GM12878 (cell line): Measurements from ENCODE around the gene SEPTIN6. TPM values are rescaled to one million over a fixed set of nuclear protein-coding genes. Genes with fewer than 3 reads are reported as not detected.

Experiments used
- BCLAF1 ChIP-seq: fragments of 450-650 bp; IDR thresholded peaks from 2 replicates; pipeline ENCODE4 v1.6.1; 2017; ENCODE audit warnings: antibody characterized with exemption, mild to moderate bottlenecking, moderate library complexity
- CEBPB ChIP-seq, 2 experiments: fragments of 150-350 bp in 1 of 2; IDR thresholded peaks; 2 replicates each; pipeline ENCODE4 v1.6.1; 2012 to 2014; ENCODE audit warnings: low read depth in 2 of 2, low read length in 2 of 2, borderline replicate concordance in 1 of 2, inconsistent platforms in 1 of 2
- CREB1 ChIP-seq: IDR thresholded peaks from 2 replicates; pipeline ENCODE4 v1.6.1; 2012; ENCODE audit warnings: low read depth, mild to moderate bottlenecking, inconsistent platforms
- CTCF ChIP-seq, 3 experiments: IDR thresholded peaks in 2 of 3; conservative IDR thresholded peaks in 1 of 3; 2 replicates each; pipeline ENCODE4 v1.5.1; 2011; ENCODE audit warnings: low read depth in 3 of 3, low read length in 3 of 3, mild to moderate bottlenecking in 3 of 3, control low read depth in 2 of 3, moderate library complexity in 2 of 3, inconsistent platforms in 1 of 3, mixed read lengths in 1 of 3; ENCODE audit not compliant: control insufficient read depth in 2 of 3, insufficient read depth in 1 of 3; ENCODE audit errors: extremely low read depth in 1 of 3
- E2F4 ChIP-seq: IDR thresholded peaks from 2 replicates; pipeline ENCODE4 v1.6.1; 2012; ENCODE audit warnings: low read depth, low read length, improper control_type of control experiment
- ELK1 ChIP-seq: IDR thresholded peaks from 2 replicates; pipeline ENCODE4 v1.6.1; 2012; ENCODE audit warnings: low read depth, low read length, improper control_type of control experiment
- GABPA ChIP-seq: IDR thresholded peaks from 2 replicates; pipeline ENCODE4 v1.6.1; 2014; ENCODE audit warnings: antibody characterized with exemption, low read depth, mild to moderate bottlenecking, inconsistent platforms
- HCFC1 ChIP-seq: fragments of 150-350 bp; IDR thresholded peaks from 2 replicates; pipeline ENCODE4 v1.6.1; 2014; ENCODE audit warnings: low read length
- PAX8 ChIP-seq: fragments of 450-650 bp; IDR thresholded peaks from 2 replicates; pipeline ENCODE4 v1.6.1; 2017; ENCODE audit warnings: mild to moderate bottlenecking, moderate library complexity
- PBX3 ChIP-seq: IDR thresholded peaks from 2 replicates; pipeline ENCODE4 v1.6.1; 2011; ENCODE audit warnings: mild to moderate bottlenecking, low read depth, low read length, moderate library complexity; ENCODE audit not compliant: insufficient replicate concordance
- SMAD5 ChIP-seq: IDR thresholded peaks from 2 replicates; pipeline ENCODE4 v1.6.1; 2016; ENCODE audit warnings: antibody characterized with exemption, low read depth
- SP1 ChIP-seq: IDR thresholded peaks from one replicate; pipeline ENCODE4 v1.6.1; 2011; ENCODE audit warnings: low read depth, low read length
- SREBF2 ChIP-seq: IDR thresholded peaks from 2 replicates; pipeline ENCODE4 v1.6.1; 2012; ENCODE audit warnings: mild to moderate bottlenecking, low read length
- SRF ChIP-seq, 2 experiments: IDR thresholded peaks; 2 replicates each; pipeline ENCODE4 v1.6.1; 2011; ENCODE audit warnings: low read depth in 2 of 2, low read length in 2 of 2, mild to moderate bottlenecking in 1 of 2, moderate library complexity in 1 of 2
- SUPT20H ChIP-seq: IDR thresholded peaks from 2 replicates; pipeline ENCODE4 v1.6.1; 2011; ENCODE audit warnings: low read depth, mild to moderate bottlenecking, low read length, moderate library complexity, borderline replicate concordance; ENCODE audit not compliant: control insufficient read depth
- TCF7 ChIP-seq: IDR thresholded peaks from 2 replicates; pipeline ENCODE4 v1.6.1; 2014; ENCODE audit warnings: antibody characterized with exemption, borderline replicate concordance
- ZBTB33 ChIP-seq: fragments of 450-650 bp; IDR thresholded peaks from 2 replicates; pipeline ENCODE4 v1.6.1; 2017; ENCODE audit warnings: mild to moderate bottlenecking
- ZNF274 ChIP-seq: IDR thresholded peaks from one replicate; pipeline ENCODE4 v1.8.0; 2011; ENCODE audit not compliant: insufficient read length, insufficient read depth
- polyA plus RNA-seq, 11 experiments: library from polyadenylated mRNA; depleted of rRNA in 4 of 11; unstranded in 6 of 11; stranded (reverse) in 5 of 11; fragments of >200 nt; fragmentation: Nextera tagmentation in 4 of 11; fragmentation: Illumina TruSeq in 1 of 11; extraction: Ambion mirVana in 4 of 11; extraction: Trizol in 1 of 11; gene quantifications; 1 replicate in 1 of 11; 2 replicates in 10 of 11; pipeline versions ENCODE4 v1.2.1 to v1.2.3, GENCODE V29; 2011 to 2016; ENCODE audit warnings: inconsistent platforms in 2 of 11, missing spikeins in 2 of 11, low read depth in 1 of 11
- total RNA-seq, 4 experiments: library from RNA; depleted of rRNA in 3 of 4; stranded (reverse); fragments of >200 nt in 3 of 4; fragmentation: Illumina TruSeq in 1 of 4; extraction: Trizol in 1 of 4; gene quantifications; 2 replicates each; pipeline versions ENCODE4 v1.2.1 to v1.2.3, GENCODE V29; 2013 to 2021

Gene SEPTIN6
- total and polyA plus RNA-seq, 10 of the 15 experiments (the other 5 are each of a cell fraction or from before 2014, with no cell fraction given): 37.2 to 353 (median 154) TPM

- TF ChIP-seq BCLAF1: no peak
- peak in 1 of 2 experiments; percentile 44; a peak in 1 of 4 replicates for TF ChIP-seq SRF (IDR thresholded peaks at IDR 0.05; ENCODE audit: low read depth in 2 of 2, low read length in 2 of 2)
- no peak for TF ChIP-seq ZNF274
- TF ChIP-seq CEBPB (IDR thresholded peaks at IDR 0.05; ENCODE audit: borderline replicate concordance in 1 of 2, low read depth in 2 of 2, low read length in 2 of 2): no peak; a peak in 1 of 4 replicates
- 0 out of 2 replicates have a peak, but pooled peaks have one; percentile 8 for TF ChIP-seq CREB1
- TF ChIP-seq SP1: no peak
- TF ChIP-seq HCFC1: no peak
- TF ChIP-seq ZBTB33: no peak
- TF ChIP-seq SMAD5: 0 out of 2 replicates have a peak, but pooled peaks have one; percentile 14
- no peak for TF ChIP-seq ELK1
- no peak for TF ChIP-seq PBX3
- no peak for TF ChIP-seq SREBF2
- no peak for TF ChIP-seq SUPT20H
- no peak for TF ChIP-seq PAX8
- TF ChIP-seq GABPA: peak; percentile 48; the same call in 1 of the 2 replicates
- TF ChIP-seq TCF7: peak; percentile 60; the same call in 1 of the 2 replicates
- TF ChIP-seq CTCF (IDR thresholded peaks at IDR 0.05 in 2 of 3, conservative IDR thresholded peaks at IDR 0.05 in 1 of 3; ENCODE audit: control insufficient read depth in 2 of 3, extremely low read depth in 1 of 3, insufficient read depth in 1 of 3, low read depth in 3 of 3, low read length in 3 of 3): no peak
- no peak for TF ChIP-seq E2F4
These were observed 45.2 kb downstream of the SEPTIN6 start (continued) for GRCh38 chrX:119647552-119648420.
